Neural cell (in vitro differentiated cells): ENCODE results near the gene MRPL34.

Experiments used
- EP300 ChIP-seq: fragments of 450-650 bp; conservative IDR thresholded peaks from 2 replicates; pipeline ENCODE4 v1.6.1; 2014; ENCODE audit warnings: antibody characterized with exemption, mild to moderate bottlenecking, moderate library complexity; ENCODE audit not compliant: poor library complexity, severe bottlenecking
- EZH2 ChIP-seq: fragments of 200-600, 300-800 bp; shearing (Covaris generic), sonication (generic); IDR thresholded peaks from 2 replicates; pipeline ENCODE4 v1.6.1; 2014; ENCODE audit warnings: antibody characterized with exemption, low read length, borderline replicate concordance, mild to moderate bottlenecking; ENCODE audit not compliant: insufficient read depth, poor library complexity, severe bottlenecking
- MXI1 ChIP-seq: fragments of 450-650 bp; conservative IDR thresholded peaks from 2 replicates; pipeline ENCODE4 v1.6.1; 2014; ENCODE audit warnings: antibody characterized with exemption, mild to moderate bottlenecking; ENCODE audit not compliant: poor library complexity, severe bottlenecking
- POLR2AphosphoS5 ChIP-seq: IDR thresholded peaks from 2 replicates; pipeline ENCODE4 v1.6.1; 2012
- RAD21 ChIP-seq: fragments of 450-650 bp; conservative IDR thresholded peaks from 2 replicates; pipeline ENCODE4 v1.6.1; 2014; ENCODE audit warnings: antibody characterized with exemption, mild to moderate bottlenecking, moderate library complexity
- SMC3 ChIP-seq: fragments of 450-650 bp; conservative IDR thresholded peaks from 2 replicates; pipeline ENCODE4 v1.6.1; 2014; ENCODE audit warnings: antibody characterized with exemption, mild to moderate bottlenecking, moderate library complexity; ENCODE audit not compliant: poor library complexity
- TAF1 ChIP-seq: IDR thresholded peaks from 2 replicates; pipeline ENCODE4 v1.6.1; 2012; ENCODE audit warnings: low read depth
- TF ChIP-seq, protein P1 (sequence below): fragments of 450-650 bp; IDR thresholded peaks from 2 replicates; pipeline ENCODE4 v1.5.1; 2014; ENCODE audit warnings: antibody characterized with exemption, mild to moderate bottlenecking, moderate library complexity; ENCODE audit not compliant: poor library complexity, severe bottlenecking
- TF ChIP-seq, protein P2 (sequence below): IDR thresholded peaks from 2 replicates; pipeline ENCODE4 v1.6.1; 2012; ENCODE audit warnings: borderline replicate concordance

DNA sequence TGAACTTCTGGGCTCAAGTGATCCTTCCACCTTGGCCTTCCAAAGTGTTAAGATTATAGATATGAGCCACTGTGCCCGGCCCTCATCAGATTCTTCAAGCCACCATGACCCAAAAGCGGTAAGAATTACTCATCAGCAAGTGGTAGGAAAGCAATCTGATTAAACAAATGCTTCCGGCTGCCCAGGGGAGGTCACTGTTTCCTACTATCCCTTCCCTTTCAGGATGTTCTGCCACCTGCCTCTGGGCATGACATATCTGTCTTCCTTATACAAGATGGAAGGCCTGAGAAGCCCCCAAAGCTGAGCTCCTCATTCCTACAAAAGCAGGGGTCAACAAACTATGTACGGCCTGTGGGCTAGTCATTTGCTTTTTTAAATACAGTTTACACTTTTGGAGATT is 9.4 kb upstream of the MRPL34 start:
- TF ChIP-seq EZH2 (no peak), POLR2AphosphoS5 (no peak), MXI1 (no peak), TAF1 (no peak), SMC3 (no peak), RAD21 (no peak), EP300 (no peak)
- TF ChIP-seq, protein P1, sequence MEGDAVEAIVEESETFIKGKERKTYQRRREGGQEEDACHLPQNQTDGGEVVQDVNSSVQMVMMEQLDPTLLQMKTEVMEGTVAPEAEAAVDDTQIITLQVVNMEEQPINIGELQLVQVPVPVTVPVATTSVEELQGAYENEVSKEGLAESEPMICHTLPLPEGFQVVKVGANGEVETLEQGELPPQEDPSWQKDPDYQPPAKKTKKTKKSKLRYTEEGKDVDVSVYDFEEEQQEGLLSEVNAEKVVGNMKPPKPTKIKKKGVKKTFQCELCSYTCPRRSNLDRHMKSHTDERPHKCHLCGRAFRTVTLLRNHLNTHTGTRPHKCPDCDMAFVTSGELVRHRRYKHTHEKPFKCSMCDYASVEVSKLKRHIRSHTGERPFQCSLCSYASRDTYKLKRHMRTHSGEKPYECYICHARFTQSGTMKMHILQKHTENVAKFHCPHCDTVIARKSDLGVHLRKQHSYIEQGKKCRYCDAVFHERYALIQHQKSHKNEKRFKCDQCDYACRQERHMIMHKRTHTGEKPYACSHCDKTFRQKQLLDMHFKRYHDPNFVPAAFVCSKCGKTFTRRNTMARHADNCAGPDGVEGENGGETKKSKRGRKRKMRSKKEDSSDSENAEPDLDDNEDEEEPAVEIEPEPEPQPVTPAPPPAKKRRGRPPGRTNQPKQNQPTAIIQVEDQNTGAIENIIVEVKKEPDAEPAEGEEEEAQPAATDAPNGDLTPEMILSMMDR: no peak
- TF ChIP-seq, protein P2, sequence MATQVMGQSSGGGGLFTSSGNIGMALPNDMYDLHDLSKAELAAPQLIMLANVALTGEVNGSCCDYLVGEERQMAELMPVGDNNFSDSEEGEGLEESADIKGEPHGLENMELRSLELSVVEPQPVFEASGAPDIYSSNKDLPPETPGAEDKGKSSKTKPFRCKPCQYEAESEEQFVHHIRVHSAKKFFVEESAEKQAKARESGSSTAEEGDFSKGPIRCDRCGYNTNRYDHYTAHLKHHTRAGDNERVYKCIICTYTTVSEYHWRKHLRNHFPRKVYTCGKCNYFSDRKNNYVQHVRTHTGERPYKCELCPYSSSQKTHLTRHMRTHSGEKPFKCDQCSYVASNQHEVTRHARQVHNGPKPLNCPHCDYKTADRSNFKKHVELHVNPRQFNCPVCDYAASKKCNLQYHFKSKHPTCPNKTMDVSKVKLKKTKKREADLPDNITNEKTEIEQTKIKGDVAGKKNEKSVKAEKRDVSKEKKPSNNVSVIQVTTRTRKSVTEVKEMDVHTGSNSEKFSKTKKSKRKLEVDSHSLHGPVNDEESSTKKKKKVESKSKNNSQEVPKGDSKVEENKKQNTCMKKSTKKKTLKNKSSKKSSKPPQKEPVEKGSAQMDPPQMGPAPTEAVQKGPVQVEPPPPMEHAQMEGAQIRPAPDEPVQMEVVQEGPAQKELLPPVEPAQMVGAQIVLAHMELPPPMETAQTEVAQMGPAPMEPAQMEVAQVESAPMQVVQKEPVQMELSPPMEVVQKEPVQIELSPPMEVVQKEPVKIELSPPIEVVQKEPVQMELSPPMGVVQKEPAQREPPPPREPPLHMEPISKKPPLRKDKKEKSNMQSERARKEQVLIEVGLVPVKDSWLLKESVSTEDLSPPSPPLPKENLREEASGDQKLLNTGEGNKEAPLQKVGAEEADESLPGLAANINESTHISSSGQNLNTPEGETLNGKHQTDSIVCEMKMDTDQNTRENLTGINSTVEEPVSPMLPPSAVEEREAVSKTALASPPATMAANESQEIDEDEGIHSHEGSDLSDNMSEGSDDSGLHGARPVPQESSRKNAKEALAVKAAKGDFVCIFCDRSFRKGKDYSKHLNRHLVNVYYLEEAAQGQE: no peak
